NCI-H2196 (cell line): ENCODE data around the gene SLAMF9.

ENCODE experiments used
- DNase-seq: peaks from one replicate; lab custom pipeline; 2025; ENCODE audit not compliant: unreplicated experiment; lab: John Stamatoyannopoulos, UW

Gene SLAMF9

DNA sequence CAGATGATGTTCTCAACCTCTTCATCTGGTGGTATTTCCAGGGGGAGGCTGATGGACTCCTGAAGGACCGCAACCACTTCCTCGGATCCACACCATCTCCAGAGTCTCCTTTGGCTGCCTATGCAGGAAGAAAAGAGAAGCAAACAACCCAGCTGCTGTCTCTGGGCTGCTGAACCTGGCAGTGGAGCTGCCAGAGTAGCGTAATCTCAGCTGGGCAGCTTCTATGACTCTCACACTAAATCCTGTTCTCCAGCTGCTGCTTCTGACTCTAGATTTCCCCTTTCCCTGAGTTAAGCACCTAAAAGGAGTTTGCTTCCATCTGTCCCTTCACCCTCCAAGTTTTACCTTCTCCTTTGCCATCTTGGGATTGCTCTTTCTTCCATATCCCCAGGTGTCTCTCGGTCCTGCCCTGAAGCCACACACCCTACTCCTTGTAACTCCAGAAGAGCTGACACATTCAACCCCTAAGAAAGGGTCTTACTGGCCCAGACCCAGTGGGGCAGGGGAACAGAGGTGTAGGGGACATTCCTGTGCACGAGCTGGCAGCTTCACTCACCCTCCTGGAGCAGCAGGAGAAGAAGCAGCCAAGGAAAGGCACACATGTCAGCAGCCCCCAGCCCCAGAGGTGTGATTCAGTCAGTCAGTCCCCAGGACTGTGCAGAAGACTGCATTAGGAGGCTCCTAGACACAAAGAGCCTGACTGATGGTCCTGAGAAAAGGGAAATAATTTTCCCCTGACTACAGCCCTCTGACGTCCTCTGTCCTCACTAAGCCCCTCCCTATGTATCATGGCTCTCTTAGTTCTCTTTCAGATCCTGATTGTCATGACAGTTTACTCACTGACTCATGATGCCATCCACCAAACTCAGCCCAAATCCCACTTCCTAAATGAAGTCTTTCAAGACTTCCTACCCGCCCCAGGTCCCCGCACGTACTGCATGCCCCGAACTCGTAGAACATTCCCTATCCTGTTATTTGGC is at the start of gene SLAMF9:
TSS of gene SLAMF9 (minus strand) at position 702 of the 980 bp plus-strand sequence. CDS start at position 602, 100 bp downstream.
- no peak for DNase-seq

DNA sequence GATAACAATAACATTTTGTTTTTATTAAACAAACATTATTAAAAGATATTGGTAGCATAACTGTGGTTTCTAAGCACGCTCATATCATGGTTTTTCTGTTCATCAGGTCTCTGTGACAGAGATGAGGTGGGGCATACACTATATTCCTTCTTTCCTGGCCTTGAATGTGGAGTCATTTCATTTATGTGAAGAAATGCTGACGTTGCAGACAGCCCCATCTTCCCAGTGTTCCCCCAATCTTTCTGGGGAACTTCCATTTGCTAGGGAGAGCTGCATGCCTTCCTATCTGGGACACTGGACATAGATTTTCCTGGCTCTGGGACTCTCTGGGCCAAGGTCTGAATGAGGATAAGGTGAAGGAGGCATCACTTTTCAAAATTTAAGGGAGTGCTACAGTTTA is 47.4 kb upstream of the SLAMF9 start:
- no peak for DNase-seq

DNA sequence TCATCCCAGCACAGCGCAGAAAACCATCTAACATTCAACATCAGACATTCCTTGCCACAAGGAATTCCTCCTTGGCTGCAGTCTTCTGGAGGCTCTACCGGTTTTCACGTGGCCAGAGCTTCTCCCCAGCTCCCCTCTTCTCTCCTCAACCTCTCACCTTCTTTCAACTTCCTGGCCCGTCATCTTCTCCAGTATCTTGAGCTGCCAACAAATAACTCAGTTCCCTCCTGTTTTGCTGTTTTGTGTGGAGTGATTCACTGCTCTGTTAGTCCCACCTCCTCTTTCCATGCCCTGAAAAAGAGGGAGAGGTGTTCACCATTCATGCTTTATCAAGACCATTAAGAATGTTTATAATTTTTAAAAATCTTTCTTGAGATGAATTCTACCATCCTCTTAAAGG is 45.2 kb upstream of the SLAMF9 start:
- DNase-seq: no peak

DNA sequence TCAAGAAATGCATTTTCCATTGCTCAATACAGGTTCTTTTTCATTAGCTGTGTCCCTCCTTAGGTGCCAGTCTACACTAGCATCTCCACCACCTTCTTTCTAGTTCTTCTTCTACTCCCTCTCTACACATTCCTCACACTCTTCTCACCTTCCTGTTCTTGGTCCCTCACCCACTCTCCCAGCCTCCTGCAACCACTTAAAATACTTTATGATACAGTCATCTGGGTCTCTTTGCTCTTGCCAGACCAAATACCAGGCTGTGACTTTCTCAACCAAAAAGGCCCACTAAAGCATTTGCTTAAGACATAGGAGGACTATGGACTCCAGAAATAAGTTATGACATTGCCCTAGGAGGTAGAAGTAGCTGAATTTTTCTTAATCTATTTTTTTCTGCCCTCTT is 42.6 kb upstream of the SLAMF9 start:
- DNase-seq: no peak

DNA sequence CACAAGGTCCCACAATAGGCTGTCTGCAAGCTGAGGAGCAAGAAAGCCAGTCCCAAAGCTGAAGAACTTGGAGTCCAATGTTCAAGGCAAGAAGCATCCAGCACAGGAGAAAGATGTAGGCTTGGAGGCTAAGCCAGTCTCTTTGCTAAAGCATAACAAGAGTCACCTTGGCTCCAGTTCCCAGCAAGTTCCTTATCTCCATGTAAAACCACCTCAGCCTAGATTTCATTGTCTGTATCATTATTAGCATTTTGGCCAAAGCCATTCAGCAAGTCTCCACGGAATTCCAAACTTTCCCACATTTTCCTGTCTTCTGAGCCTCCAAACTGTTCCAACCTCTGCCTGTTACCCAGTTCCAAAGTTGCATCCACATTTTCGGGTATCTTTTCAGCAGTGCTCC is 40.9 kb upstream of the SLAMF9 start:
- no peak for DNase-seq

DNA sequence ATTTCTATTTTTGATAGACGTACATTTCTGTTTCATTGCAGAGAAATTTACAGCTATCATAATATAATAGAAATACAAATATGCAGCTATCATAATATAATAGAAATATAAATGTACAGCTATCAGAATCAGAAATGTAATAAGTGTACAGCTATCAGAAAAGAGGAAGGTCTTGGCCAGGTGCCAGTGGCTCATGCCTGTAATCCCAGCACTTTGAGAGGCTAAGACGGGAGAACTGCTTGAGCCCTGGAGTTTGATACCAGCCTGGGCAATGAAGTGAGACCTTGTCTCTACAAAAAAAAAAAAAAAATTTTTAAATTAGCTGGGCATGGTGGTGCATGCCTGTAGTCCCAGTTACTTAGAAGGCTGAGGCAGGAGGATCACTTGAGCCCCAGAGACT is 39.9 kb upstream of the SLAMF9 start:
- DNase-seq: no peak

DNA sequence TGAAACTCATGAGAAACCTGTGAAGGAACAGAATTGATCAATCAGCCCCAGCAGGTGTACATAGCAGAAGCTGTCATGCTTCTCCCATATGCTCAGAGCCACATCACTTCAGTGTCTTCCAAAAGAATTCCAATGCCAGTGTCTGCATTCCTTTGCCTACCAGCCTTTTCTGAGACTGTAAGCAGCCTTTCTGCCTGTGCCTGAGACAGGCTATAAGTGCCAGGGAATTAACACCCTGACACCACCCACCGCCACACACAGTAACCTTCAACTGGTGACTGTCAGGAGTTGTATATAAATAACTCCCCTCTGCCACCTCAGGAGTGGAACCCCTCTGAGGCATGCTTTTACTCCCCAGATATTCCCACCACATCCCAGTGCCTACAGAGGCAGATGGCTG is 38.1 kb upstream of the SLAMF9 start:
- no peak for DNase-seq

DNA sequence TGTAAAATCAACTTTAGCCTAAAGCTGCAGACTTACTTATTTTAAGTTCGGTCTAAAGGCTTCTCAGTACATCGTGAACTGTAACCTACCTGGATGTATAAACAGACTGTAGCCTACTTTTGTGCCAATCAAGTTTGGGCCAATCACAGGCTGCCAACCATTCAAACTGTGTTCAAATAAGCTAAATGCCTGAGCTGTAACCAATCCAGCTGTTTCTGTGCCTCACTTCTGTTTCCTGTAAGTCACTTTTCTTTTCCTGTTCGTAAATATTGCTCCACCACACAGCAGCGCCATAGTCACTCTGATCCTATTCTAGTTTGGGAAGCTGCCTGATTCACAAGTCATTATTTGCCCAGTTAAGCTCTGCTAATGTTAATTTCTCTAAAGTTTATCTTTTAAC is 37.5 kb upstream of the SLAMF9 start:
- DNase-seq: no peak

DNA sequence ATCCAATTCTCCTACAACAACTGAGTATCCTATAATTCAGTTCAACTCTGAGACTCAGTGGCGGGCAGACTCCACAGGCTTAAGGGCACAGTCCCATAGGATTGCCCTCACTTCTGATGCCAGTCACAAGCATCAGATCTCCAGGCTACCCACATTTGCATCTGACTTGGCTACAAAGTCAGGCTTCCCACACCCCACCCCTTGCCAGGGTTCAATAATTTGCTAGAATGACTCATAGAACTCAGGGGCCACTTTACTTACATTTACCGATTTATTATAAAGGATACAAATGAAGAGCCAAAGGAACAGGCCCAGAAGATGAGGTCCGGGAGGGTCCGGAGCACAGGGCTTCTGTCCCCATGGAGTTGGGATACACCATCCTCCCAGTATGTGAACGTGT is 36.0 kb upstream of the SLAMF9 start:
- DNase-seq: no peak

DNA sequence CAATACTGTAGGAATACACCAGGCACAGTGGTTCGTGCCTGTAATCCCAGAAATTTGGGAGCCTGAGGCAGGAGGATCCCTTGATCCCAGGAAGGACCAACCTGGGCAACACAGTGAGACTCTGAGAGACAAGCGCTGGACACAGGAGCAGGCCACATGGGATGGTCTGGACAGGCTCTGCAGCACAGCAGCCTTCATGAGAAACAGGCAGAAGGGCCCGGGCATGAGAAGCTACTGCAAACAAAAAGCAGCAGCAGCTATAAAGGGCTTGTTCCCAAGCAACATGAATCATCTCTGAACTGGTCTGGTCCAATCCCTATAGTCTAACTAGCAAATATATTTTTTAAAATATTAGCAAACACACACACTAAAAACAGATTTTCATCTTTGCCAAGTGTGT is 35.5 kb upstream of the SLAMF9 start:
- DNase-seq: no peak

DNA sequence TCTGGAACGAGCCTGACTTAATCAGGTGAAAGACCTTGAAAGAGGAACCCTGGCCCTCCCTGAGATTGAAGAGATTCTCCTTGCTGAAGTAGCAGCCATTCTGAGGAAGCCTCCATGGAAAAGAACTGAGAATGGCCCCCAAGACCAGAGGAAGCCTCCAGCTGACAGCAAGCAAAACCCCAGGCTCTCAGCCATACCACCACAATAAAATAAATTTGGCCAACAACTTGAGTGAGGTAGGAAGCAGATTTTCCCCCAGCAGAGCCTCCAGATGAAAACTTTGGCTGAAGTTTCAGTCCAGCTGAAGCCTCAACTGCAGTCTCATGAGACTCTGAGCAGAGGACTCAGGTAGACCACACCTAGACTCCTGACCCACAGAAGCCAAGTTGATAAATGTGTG is 34.0 kb upstream of the SLAMF9 start:
- DNase-seq: no peak

DNA sequence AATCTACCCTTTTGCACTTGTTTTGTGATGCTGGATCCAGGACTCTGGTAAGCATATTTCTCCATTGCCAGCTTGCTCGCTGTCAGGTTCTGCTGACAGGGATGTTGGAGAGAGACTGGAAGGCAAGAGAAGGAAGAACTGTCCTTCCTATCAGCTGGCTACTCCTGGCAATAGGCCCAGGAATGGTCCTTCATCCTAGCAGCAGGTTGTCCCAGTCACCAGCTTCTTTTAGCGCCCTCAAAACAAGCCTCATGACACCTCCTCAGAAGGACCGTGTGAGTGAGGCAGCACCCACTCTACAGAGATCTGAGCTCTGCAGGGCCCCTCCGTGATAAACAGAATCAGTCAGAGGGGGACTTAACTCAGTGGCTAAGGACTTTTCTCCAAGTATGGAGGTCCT is 33.1 kb upstream of the SLAMF9 start:
- no peak for DNase-seq

DNA sequence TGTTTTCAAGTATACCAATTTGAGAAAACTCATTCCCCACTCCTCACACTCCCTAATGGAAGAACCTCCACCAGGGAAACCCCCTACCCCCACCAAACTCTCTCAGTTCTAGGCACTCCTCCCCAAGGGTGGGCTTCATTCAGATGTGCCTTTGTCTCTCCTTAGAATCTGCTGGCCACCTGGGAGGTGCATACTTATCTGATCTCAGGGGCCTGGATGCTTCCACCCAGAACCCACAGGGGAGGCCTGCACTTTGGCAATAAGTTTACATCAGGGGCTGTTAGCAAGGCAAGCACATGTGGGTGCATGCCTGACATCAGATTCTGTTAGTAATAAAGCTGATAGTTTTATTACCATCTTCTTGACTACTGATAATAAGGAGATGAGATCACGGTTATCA is 32.5 kb upstream of the SLAMF9 start:
- no peak for DNase-seq

DNA sequence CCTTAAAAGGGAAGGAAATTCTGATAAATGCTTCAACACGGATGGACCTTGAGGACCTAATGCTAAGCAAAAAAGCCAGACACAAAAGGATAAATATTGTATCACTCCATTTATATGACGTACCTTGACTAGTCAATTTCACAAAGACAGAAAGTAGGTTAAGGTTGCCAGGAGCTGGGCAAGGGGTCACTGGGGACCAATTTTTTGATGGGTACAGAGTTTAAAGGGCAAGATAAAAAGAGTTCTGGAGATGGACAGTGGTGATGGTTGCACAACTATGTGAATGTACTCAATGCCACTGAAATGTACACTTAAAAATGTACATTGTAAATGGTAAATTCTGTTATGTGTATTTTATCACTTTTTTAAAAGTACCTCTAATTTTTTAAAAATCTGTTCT is 32.1 kb upstream of the SLAMF9 start:
- DNase-seq: no peak

DNA sequence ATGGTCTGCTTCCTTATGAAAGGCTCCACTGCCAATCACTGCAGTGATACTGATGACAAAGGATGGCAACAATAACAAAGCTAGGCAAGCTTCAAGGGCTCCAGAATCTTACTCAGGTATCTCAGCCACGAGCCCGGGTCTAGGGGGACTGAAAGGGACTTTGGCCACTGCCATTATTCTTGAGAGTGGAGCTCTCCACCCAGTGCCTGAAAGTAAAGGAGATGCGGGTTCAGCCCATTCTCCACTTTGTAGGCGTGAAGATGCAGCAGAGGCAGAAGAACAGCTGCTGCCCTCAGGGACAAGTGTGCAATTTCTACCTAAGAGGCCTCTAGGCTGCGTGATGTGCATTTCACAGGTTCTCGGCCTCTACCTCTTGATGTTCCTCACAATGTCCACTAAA is 31.4 kb upstream of the SLAMF9 start:
- no peak for DNase-seq

DNA sequence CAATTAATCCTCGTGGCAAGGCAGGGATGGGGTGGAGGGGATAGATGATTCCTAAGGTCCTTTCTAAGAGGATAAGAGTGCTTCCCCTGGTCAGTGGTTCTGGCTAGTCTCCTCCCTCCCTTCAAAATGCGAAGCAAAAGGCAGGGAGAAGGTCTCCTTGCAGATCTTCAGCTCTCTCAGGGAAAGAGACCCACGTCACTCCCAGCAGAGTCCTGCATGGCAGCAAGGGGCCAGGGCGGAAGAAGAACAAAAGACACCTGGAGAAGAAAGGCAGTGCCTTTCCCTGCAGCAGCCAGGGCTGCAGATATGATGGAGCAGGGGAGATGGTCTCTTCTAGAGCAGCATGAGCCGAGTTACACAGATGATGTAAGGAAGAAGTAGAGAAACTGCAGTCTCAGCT is 29.6 kb upstream of the SLAMF9 start:
- no peak for DNase-seq

DNA sequence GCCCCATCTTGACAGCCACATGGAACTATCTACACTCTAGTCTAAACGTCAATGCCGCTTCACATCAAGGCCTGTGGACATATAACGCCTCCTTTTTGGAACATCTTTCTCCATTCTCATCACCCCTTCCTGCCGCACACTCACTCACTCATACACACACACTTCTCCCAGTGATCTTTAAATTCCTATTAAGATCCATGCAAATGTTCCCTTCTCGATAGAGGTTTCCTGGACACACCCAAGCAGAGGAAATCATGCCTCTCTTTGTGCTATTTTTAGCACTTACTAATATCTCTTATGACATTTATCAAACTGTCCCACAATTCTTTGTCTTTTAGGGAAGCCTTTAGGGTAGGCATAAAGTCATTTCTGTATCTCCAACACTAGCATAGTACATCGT is 28.2 kb upstream of the SLAMF9 start:
- DNase-seq: no peak

DNA sequence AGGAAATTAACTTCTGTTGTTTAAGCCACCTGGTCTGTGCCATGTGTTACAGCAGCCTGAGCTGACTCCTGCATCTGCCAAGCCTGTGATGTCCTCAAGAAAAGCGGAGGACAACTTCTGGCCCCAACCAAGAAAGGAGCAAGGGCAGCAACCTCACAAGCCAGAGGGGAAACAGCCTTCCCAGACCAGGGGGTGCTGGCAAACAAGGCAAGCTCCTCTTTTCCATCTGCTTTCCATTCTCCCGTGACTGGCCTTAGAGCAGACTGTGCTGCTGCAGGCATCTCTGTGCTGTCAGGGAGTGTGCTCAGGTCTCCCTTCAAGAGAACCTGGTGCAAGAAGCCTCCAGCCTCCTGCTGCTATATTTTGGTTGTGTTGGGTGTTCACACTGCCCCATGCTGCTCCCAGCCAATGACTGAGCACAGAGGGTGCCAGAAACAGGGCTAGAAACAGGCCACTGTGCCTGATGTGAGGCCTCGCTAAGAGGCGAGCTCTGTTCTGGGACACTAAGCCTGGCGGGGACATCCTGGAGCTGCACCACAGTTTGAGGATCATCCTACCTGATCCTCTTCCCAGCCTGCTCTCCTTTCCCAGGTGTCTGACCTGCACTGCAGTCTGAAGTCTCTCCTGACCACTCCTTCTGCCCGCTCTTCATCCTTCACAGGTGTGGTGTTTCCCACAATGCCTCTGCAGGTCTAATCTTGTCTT is 27.5 kb upstream of the SLAMF9 start:
- no peak for DNase-seq

DNA sequence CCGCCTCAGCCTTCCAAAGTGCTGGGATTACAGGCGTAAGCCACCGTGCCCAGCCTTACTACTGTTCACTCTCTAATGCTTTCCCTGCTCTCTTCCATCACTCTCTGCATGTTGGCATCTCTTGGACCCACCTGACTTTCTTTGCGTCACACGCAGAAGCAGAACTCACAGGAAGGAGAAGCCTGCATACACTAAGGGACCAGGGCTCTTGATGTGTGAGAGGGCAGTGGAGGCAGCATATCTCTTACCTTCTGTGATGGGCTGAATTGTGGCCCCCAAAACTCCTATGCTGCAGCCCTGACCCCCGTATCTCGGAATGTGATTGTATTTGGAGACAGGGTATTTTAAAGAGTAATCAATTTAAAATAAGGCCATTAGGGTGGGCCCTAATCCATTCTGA is 26.7 kb upstream of the SLAMF9 start:
- DNase-seq: no peak

DNA sequence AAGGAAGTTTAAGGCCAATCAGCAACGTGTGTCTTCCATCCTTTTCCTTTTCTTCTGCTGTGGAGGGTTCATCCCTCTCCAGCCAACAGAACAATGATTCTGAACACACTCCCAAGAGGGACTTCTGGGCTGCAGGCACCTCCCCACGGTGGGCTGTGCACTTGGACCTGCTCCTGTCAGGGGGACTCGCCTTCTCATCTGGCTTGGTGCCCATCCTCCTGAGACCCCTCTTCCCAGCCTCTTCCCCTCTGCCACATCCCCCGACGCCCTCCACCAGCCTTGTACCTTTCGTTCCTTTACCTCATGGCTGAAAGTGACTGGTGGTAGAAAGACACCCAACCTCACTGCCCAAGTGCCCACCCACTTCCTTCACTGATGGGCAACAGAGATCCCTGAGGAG is 26.0 kb upstream of the SLAMF9 start:
- DNase-seq: no peak

DNA sequence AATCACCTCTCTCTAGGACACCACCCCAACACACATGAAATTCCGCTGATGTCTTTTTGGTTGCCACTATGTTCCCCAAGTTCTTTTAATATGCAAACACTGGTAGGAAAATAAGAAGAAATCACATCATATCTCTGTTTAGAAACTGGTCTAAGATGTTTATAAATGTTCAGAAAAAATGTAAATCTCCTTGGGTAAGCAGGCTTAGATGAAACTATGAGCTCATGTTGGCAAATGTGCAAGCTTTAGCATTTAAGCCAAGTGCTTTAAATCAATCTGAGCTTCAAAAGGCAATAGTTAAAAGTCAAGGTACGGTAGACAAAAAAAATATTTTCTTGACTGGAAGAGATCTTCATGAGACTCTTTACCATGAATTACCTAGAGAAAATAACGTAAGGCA is 25.2 kb upstream of the SLAMF9 start:
- no peak for DNase-seq

DNA sequence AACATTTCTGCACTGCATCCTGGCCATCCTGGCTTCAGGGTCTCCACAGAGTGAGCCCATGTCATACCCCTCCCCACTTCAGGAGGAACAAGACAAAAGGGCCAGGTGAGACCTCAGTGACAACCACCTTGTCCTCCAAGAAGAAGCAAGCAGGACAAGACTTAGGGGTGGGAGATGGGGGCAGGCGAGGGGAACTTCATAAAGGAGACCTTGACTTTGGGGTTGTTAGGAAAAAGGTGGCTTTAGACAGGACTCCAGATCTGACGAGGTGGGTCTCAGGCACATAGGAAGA is 24.0 kb upstream of the SLAMF9 start:
- DNase-seq: no peak
